Daoy (cell line): Measurements from ENCODE around the gene TP53AIP1. TPM values are rescaled to one million over a fixed set of nuclear protein-coding genes. Genes with fewer than 3 reads are reported as not detected.
A peak's percentile ranks its signal among the peaks of the same experiment; 100 is the strongest.

Experiments
- DNase-seq: peaks from one replicate; pipeline ENCODE4 v3.0.0-alpha.2; 2015; ENCODE audit warnings: low read depth
- total RNA-seq: library from RNA; depleted of rRNA; stranded (reverse); fragments of >200 nt; shearing (Covaris generic); gene quantifications from 2 replicates; pipeline ENCODE4 v1.2.3, GENCODE V29; 2014

TP53AIP1 gene
- total RNA-seq, 1 experiment from 2014 or later: not detected

DNA sequence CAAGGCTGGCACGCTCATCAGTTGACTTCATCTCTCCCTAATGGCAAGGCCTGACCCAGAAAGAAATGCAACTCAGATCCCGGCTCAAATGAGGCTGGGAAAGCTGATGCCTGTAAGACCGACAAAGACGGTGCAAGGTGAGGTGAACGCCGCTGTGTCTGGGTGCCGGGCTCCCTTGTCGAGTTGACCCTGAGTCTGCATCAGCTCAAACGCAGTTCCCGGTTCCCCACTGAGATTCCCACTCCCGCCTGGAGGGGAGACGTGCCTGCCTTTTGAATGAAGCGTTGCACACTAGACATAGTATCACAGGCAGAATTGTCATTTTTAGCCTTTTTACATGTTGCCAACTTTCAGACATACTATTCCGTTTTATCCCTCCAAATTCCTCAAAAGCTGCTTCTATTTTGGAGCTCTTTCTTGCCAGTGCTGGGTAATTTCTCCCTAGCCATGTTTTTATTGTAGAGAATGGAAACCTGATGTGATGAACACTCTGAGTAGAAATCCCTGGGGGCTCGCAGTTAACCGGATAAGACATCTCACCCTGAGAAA lies 831 bp upstream of the TP53AIP1 start:
- DNase-seq: no peak

DNA sequence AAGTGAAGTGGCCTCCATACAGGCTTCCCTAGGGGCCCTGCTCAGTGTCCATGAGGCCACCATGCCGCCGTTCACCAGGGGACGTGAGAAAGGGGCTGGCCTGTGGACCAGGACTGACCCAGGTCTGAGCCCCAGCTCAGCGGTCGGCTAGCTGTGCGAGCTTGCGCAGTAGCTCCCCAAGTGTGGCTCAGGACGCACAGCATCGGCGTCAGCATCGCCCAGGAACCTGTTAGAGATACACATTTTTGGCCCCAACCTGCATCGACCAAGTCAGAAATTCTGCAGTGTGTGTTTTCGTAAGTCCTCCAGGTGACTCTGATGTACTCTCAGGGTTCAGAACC lies 429 bp downstream of the TP53AIP1 start:
- DNase-seq: no peak

DNA sequence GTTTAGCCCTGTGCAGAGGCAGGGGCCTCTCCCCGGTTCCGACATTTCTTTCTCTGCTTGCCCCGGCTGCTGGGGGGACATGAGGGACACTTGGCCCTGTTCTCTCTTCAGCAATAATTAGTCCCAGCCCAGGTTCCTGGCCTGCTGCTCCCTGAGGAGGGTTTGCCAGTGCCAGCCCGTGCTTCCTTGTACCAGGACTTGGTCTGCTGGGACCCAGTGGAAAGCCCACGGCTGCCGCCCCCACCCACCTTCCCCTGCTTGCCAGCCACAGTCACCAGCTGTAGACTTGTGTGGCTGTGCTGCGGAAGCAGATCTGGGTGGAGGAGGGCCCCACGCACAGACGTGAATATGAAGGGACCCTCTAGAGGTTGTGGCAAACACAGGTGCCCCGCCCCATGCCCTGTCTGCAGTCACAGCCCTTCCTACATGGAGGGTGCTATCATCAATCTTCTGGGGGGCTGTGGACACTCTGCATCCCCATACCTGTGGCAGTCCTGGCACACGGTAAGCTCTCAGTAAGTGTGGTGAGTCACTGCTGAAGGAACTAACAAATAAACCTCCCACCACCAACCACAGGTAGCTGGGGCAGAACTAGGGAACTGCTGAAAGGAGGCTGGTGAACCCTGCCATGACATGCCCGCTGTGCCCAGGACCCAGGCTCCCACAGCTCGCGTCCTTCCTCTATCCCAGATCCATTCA lies 949 bp downstream of the TP53AIP1 start:
- no peak for DNase-seq

DNA sequence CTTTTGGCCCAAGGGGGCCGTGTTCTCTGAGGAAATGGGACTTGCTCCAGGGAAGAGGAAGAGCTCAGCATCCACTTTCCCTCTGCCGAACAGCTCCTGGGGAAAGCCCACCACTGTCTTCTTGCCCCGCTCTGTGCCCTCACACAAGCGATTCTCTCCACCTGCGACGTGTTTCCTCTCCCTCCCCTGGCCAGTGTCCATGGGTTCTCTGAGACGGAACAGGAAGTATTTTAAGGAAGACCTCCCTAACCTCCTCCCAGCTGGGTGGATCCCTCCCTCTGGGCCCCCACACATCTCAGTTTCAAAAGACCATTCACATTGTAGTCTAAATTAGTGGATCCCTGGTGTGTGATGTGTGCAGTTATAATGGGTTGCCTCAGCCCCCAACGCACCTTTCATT lies 1.6 kb downstream of the TP53AIP1 start:
- DNase-seq: no peak

DNA sequence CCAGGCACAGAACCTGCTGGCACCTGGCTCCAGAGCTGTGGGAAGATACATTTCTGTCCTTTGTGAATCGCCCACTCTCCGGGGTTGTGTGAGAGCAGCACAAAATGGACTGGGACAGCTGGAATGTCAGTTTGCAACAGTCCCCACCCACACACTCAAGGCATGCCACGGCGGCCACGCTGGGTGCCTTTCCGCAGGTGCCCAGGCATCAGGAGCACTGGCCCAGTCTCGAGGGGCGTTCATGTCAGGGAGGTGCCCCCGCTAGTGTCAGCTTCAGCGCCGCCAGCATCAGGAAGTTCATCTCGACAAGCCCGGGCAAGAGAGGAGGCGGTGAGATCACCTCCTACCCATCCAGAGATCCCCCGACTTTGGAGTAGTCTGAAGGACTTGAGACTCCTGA lies 2.1 kb downstream of the TP53AIP1 start:
- no peak for DNase-seq

DNA sequence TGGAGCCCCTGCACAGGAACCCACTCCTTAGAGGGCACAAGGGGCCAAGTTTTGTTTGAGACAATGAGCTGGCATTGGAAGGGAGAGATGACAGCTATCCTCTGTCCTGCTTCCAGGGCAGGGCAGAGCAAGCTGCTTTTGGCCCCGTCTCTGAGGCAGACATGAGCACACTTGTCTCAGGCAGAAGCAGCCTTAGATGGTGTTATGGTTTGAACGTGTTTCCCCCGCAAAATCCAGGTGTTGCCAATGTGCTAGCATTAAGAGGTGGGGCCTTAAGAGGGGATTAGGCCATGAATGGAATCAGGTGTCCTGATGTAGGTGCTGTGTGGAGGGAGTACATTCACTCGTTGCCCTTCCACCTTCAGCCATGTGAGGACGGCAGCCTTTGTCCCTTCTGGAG lies 2.5 kb downstream of the TP53AIP1 start:
- no peak for DNase-seq

DNA sequence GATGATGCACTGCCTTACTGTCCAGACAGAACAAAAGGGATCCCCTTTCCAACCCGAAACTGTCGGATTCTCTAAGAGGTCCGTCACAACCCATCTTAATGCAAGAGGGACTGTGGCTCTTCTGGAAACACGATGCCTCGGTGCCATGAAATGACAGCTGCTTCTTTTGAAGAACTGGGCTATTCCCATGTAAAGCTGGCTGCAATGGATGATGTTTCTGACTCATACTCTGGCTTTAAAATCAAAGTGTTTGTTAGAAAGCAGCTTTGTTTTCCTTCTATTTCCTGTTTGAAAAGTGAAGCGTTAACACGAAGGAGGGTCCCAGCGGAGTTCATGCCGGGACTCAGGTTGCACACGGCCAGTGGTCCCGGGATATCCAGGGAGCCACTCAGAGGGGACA lies 3.1 kb downstream of the TP53AIP1 start:
- DNase-seq: no peak

DNA sequence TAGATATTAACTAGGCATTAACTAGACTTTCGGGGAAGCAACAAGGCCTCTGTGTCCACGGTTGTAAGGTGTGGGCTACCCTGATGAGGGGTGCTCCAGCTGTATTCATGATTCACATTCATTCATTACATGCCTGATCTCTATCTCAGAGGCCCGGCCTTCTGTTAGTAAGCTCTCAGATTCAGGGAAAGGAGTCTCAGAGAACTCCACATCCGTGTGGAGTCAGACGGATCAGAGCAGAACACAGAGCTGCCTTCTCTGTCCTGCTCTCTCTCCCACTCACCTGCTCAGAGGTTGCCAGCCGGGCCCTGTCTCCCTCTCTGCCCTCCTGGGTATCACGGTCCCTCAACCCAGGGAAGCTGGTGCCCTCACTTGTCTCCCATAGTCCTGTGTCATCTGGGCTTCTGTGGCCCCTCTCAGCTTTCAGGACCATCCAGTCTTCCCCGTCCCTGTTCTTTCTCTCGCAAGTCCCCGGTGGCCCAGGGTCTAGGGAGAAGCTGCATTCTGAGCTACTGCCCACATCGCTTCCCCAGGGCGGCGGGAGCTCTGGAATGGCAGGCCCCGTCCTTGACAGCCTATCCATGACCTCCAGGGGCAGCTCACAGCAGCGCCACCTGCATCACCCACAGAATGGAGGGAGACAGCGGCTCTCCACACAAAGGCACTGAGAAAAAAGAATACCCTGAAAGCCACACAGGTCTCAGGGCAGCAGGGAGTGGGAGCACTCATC lies 4.3 kb downstream of the TP53AIP1 start:
- no peak for DNase-seq

DNA sequence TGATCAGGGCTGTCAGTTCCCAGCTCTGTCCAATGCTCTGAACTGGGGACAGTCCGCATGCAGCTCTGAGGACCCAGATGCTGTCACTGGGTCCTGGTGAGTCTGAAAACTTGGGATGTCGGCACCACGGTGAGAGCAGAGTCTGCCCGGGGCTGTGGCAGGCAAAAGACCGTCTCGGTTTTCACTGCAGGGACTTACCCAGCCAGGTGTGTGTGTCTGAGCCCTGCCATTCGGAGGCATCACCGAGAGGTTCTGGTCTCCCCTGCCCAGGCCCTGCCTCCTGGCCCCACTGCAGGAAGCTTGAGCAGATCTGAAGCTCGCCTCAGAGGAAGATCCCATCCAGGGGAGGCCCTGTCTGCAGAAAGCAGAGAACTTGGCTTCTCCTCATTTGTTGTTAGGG lies 5.2 kb downstream of the TP53AIP1 start:
- no peak for DNase-seq

DNA sequence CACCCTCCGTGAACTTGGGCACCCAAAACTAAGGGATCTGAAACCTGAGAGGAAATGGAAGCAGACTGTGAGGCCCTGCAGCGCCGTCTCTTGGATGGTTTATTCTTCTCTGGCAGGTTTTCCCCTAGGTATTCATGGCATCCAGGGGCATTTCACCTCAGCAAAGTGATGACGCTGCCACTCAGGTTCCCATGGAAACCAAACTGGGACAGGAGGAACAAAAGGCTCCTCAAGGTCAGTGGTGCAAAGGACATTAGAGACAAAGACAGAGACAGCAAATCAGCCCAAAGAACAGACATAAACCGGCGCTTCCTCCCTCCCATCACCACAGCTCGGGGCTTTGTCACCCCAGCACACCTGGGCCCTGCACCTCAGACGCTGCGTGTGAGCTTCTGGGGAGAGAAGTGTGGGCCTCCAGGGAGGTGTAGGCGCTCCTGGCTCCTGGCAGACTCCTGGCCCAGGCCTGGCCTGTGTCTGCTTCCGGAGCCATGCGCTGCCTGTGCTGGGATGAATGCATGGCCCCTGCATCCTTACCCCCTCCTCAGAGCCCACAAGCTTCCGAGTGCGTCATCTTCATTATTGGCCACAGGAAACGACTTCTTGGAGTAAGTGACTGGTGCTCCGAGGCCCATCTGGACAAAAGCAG lies 5.9 kb downstream of the TP53AIP1 start:
- no peak for DNase-seq

DNA sequence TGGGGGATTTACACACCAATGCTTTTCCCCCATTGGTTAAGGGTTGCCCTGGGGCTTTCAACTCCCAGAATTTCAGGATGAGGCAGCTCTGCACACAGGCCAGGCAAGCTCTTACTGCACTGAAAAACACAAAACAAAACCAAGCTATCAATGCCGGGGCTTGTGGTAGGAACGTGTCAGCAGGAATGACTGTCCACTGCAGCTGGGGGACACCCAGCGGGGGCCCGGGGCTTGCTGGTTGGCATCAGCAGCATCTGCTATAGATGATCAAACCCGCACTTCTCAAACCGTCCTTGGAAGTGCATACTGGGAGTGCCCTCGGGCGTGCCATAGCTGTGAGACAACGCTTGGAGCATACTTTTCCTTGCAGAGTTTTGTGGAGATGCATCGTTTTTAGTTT lies 7.7 kb downstream of the TP53AIP1 start:
- no peak for DNase-seq

DNA sequence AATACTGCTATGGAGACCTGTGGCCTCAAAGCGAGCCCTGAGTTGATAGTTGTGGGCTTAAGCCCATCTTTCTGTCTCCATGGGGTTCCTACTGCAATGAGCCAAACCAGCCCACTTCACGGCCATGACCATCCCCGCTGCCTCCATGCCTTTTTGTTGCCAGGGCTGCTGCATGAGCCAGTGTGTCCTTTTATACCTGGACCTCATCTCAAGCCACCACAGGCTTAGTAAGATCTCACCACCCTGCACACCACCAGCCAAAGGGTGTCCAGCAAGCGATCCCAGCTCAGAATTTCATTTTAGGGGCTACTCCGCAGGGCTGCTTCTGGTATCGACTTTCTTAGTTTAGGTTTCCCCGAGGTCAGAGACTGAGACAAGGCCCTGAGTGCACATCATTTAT lies 8.3 kb downstream of the TP53AIP1 start:
- no peak for DNase-seq

DNA sequence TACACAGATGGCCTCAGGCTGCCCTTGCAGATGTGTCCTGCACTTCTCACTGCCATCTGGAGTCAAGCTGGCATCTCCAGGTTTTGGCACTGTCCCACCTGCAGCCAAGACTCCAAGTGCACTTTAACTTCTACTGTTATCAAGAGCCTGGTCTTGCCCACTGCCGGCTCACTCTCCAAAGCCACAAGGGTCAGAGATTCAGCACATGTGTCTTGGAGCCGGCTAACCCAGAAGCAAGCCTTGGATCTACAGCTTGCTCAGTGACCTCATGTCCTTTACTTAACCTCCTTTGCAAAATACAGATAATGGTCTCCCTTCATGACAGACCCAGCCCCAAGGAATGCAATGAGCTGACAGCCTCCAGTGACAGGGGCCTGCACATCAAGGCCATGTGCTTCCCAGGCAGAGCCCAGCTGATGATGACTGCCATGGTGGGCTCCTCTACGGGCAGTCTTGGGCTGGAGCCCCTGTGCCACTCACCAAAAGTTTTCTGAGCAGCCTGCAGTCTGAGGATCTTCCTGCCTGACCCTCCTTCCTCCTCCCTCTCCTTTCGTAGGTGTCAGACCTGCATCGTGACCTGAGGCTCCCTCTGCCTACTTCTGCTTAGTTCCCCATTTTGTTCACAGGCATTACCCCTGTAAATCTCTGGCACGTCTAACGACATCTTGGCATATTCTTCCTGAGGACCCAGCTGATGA lies 9.0 kb downstream of the TP53AIP1 start:
- DNase-seq: no peak

DNA sequence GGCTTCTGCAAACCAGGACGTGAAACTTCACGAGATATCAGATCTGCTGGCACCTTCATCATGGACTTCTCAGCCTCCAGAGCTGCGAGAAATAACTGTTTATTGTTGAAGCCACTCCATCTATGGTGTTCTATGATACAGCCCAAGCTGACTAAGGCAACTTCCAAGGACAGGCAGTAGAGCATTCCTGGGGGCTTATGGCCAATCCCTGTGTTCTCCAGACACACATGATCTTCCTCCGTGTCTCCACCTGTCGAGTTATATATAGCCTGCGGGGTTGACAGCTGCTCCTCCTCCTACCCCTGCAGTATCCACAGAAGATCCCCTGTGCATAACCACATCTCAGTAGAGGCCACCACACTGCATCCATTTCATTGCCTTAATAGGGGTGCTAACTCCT lies 11.0 kb downstream of the TP53AIP1 start:
- no peak for DNase-seq

DNA sequence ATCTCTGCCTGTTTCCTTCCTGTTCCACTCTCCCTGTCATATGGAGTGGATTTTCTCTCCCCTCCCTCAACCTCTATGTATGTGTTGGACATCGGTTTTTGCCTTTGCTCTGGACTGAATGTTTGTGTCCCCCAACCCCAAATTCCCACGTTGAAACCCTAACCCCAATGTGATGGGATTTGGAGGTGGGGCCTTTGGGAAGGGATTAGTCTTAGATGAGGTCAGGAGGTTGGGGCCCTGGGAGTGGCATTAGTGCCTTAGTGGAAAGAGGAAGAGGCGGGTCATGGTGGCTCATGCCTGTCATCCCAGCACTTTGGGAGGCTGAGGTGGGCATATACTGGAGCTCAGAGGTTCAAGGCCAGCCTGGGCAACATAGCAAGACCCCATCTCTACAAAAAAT lies 11.6 kb downstream of the TP53AIP1 start:
- DNase-seq: no peak

DNA sequence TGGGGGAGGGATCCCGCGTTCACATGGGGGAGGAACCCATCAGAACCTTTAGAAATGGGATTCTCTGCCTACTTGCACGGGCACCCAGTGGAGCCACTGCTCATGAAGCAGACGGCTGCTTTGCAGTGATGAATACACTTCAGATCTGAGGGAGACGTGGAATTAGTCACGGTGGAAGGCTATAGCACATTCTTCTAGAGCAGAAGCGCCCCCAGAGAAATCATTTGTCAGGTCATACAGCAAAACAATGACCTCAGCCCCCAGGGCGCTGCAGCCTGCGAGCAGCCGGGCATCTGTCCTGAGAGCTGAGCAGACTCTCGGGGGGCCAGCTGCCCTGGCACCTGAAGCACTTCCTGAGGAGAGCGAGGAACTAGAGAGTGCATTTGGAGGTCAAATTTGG lies 12.7 kb downstream of the TP53AIP1 start:
- peak; percentile 51 for DNase-seq

DNA sequence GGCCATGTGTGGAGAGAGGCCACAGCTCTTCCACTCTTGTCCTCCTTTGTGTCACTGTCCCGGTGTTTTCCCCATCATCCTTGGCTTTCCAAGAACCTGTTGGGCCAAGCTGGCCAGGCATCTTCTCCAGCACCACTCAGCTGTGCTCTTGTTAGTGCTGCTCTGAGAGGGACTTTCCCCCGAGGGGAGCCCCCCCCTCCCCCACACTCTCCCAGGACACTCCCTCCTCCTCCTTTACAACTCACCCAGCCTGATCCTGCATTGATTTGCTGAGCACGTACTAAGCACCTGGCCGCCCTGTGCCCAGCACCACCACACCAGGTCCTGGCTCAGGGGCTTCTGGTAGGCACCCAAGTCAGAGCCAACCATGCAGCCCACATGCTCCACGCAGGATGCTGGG lies 13.2 kb downstream of the TP53AIP1 start:
- DNase-seq: no peak

DNA sequence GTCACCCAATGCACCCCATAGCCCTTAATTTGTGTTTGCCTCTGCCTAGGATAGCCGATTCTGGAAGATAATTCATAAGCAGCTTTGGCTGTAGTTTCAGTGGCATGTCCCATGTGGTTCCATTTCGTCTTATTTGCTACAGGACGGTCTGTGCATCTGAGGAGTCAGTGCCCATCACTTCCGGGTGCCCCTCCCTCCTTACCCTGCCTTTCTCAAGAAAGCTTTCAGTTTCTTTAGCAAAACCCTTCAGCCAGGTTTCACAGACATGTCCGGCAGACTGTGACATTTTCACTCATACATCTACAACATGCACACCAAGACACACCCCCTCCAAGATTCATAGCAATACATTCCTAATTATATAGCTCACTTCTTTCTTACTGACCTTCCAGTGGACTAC lies 14.3 kb downstream of the TP53AIP1 start:
- DNase-seq: no peak

DNA sequence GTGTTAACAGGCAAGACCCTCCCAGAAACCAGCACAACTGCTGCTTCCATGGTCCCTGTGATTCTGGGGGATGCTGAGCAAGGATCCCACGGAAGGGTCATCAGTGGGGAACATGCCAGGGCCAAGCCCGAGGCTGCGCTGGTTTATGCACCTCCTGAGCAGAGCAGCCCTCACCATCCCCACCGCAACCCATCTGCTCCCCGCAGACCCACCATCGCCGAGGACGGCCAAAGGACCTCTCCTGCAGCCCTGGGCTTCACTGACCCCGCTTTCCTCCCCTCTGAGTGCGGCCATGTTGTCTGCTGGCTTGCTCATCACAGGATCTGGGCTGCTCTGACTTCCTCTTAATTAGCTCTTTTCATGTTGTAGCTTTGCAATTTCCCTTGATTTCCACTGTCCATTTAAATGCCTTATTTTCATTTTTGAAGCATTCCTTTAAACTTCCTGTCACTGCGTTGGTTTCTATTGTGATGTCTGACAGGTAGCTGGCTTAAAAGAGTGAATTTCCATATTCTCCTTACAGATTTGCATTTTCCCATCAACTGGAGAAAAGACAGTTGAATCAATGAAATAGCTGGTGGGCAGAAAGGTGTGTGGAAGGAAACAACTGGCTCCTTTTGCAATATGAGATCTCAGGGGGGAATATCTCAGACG lies 14.9 kb downstream of the TP53AIP1 start:
- DNase-seq: no peak

DNA sequence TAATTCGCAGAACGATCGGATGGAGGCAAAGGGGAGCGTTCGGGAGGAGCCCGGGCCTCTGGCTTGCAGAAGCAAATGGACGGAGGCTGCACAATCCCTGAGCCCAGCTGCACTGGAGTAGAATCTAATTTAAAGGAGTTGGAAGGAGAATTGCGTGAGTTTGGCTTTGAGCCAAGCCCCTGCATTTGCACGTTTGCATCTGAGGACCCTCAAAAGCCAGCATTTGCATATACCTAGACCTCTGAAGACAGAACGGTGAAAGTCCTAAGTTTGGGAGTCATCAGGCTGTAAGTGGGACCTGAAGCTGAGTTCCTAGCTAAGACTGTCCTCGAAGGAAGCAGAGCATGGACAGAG lies 15.6 kb downstream of the TP53AIP1 start:
- DNase-seq: no peak

DNA sequence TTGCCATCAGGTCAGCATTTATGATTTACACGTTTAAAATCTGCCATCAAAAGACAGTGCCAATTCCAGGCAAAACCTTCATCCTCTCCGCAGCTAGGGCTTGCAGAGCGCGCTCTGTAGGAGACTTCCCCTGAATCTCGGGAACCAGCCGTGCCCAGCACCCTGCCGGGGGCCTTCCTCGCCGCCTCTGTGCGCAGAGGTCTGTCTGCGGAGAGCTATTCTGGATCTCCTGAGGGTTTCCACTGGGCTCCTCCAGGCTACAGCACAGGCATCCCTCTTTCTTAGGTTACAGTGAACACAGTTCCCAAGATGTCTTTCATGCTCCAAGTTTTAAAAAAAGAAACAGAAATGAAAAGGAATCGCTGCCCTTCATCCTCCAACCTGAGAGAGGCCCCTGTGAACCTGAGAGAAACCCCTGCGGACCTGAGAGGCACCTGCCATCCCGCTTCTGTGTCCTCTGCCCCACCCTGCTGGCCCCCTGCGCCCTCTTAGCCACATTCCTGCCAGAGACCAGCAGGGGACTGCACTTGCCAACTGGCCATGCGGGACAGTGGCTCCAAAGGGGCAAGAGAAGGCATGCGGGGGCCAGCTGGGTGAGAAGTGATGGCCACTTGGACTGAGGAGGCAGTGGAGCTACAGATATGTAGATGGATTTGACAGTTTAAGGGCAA lies 16.1 kb downstream of the TP53AIP1 start:
- DNase-seq: no peak
